GM12873 (cell line): ENCODE results near the gene EML6.
A peak's percentile ranks its signal among the peaks of the same experiment; 100 is the strongest.

Experiments used
- CTCF ChIP-seq: IDR thresholded peaks from 2 replicates; pipeline ENCODE4 v1.5.1; 2012; ENCODE audit warnings: low read depth, mild to moderate bottlenecking, moderate library complexity, low read length, control low read depth; ENCODE audit not compliant: insufficient read depth; ENCODE audit errors: missing control alignments

Gene EML6

GRCh38 chr2:54758951-54759350 lies 35.5 kb downstream of the EML6 start:
- no peak for TF ChIP-seq CTCF

- no peak for TF ChIP-seq CTCF
Observed at GRCh38 chr2:54760310-54760709, 36.8 kb downstream of the EML6 start.

- peak; percentile 75 for TF ChIP-seq CTCF
Observed at GRCh38 chr2:54763636-54764291, 40.3 kb downstream of the EML6 start.

- TF ChIP-seq CTCF: no peak
Observed at GRCh38 chr2:54767921-54768320, 44.5 kb downstream of the EML6 start.

- TF ChIP-seq CTCF: no peak
Observed at GRCh38 chr2:54768772-54769428, 45.4 kb downstream of the EML6 start.

- TF ChIP-seq CTCF: no peak
Observed at GRCh38 chr2:54770211-54770610, 46.7 kb downstream of the EML6 start.

- no peak for TF ChIP-seq CTCF
Observed at GRCh38 chr2:54770676-54771075, 47.2 kb downstream of the EML6 start.
